ENCODE results near the gene ZNF124. TPM values are rescaled to one million over a fixed set of nuclear protein-coding genes. Genes with fewer than 3 reads are reported as not detected.
A peak's percentile ranks its signal among the peaks of the same experiment; 100 is the strongest.
"Not testable (repeated sequence)": the region's sequence is repeated elsewhere in the genome, so short reads cannot be mapped to it uniquely, and the experiment has no call there.

ZNF124 gene
- total and polyA plus RNA-seq, 4 donors: 2.1 to 55.1 (median 10.9) TPM

GRCh38 chr1:247146671-247147070 is 25.1 kb downstream of the ZNF124 start:
- no peaks in the 10 kb centered on the region for H3K4me1 ChIP-seq (ENCODE audit: control insufficient read depth in 5 of 5, insufficient read depth in 5 of 5, low read length in 5 of 5)
- TF ChIP-seq CTCF (IDR thresholded peaks at IDR 0.05; ENCODE audit: control extremely low read depth, extremely low read depth): no peak
- H3K4me3 ChIP-seq: no peak overlapping the region
- peaks cover 2 to 34% (median 21%) of the 10 kb centered on the region in 4 donors for H3K9me3 ChIP-seq (ENCODE audit: control insufficient read depth in 4 of 4, insufficient read depth in 3 of 4, low read length in 3 of 4)
- no peak overlapping the region for H3K27ac ChIP-seq (ENCODE audit: low read depth in 1 of 2, low read length in 1 of 2)
- WGBS, 2 donors: 95 to 96% methylated on average over 3 of the region's 3 CpGs
- H3K27me3 ChIP-seq (ENCODE audit: control insufficient read depth in 3 of 3, insufficient read depth in 3 of 3, low read length in 2 of 3): no peaks in the 10 kb centered on the region
- ATAC-seq (ENCODE audit: insufficient read depth, low FRiP score): no peak
- DNase-seq: no peak
- H3K36me3 ChIP-seq (ENCODE audit: control insufficient read depth in 4 of 4, insufficient read depth in 4 of 4, low read length in 4 of 4): peaks cover 0 to 15% (median 10%) of the 10 kb centered on the region in 4 donors
- no peak overlapping the region for H3K9ac ChIP-seq (ENCODE audit: insufficient read depth in 1 of 2, low read length in 2 of 2)

- H3K27ac ChIP-seq (ENCODE audit: low read depth in 1 of 2, low read length in 1 of 2): no peak overlapping the region
- no peak overlapping the region for H3K4me3 ChIP-seq
- H3K9ac ChIP-seq (ENCODE audit: insufficient read depth in 1 of 2, low read length in 2 of 2): no peak overlapping the region
- H3K4me1 ChIP-seq (ENCODE audit: control insufficient read depth in 5 of 5, insufficient read depth in 5 of 5, low read length in 5 of 5): no peaks in the 10 kb centered on the region
- H3K27me3 ChIP-seq (ENCODE audit: control insufficient read depth in 3 of 3, insufficient read depth in 3 of 3, low read length in 2 of 3): no peaks in the 10 kb centered on the region
- no peak for TF ChIP-seq CTCF (IDR thresholded peaks at IDR 0.05; ENCODE audit: control extremely low read depth, extremely low read depth)
- WGBS, 2 donors: 96 to 99% methylated on average over 6 of the region's 6 CpGs
- H3K9me3 ChIP-seq (ENCODE audit: control insufficient read depth in 4 of 4, insufficient read depth in 3 of 4, low read length in 3 of 4): peaks cover 2 to 47% (median 28%) of the 10 kb centered on the region in 4 donors
- DNase-seq (no peak), ATAC-seq (ENCODE audit: insufficient read depth, low FRiP score) (no peak)
- peaks cover 0 to 17% (median 10%) of the 10 kb centered on the region in 4 donors for H3K36me3 ChIP-seq (ENCODE audit: control insufficient read depth in 4 of 4, insufficient read depth in 4 of 4, low read length in 4 of 4)
Measured at GRCh38 chr1:247145279-247145678, 26.5 kb downstream of the ZNF124 start.

DNA sequence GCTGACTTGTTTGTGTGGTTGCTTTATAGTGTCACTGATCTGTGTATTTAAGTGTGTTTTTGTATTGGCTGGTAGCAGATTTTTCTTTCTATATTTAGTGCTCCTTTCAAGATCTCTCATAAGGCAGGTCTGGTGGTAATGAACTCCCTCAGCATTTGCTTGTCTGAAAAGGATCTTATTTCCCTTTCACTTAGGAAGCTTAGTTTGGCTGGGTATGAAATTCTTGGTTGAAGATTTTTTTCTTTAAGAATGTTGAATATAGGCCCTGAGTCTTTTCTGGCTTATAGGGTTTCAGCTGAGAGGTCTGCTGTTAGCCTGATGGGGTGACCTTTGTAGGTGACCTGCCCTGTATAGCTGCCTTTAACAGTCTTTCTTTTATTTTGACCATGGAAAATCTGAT is 32.3 kb downstream of the ZNF124 start:
- H3K4me3 ChIP-seq; DNase-seq; H3K36me3 ChIP-seq (ENCODE audit: control insufficient read depth in 4 of 4, insufficient read depth in 4 of 4, low read length in 4 of 4); H3K4me1 ChIP-seq (ENCODE audit: control insufficient read depth in 5 of 5, insufficient read depth in 5 of 5, low read length in 5 of 5); H3K27ac ChIP-seq (ENCODE audit: low read depth in 1 of 2, low read length in 1 of 2); H3K9ac ChIP-seq (ENCODE audit: insufficient read depth in 1 of 2, low read length in 2 of 2); ATAC-seq (ENCODE audit: insufficient read depth, low FRiP score); H3K27me3 ChIP-seq (ENCODE audit: control insufficient read depth in 3 of 3, insufficient read depth in 3 of 3, low read length in 2 of 3): not testable (repeated sequence)
- H3K9me3 ChIP-seq (ENCODE audit: control insufficient read depth in 4 of 4, insufficient read depth in 3 of 4, low read length in 3 of 4): peaks cover 0 to 43% (median 26%) of the 10 kb centered on the region in 4 donors

DNA sequence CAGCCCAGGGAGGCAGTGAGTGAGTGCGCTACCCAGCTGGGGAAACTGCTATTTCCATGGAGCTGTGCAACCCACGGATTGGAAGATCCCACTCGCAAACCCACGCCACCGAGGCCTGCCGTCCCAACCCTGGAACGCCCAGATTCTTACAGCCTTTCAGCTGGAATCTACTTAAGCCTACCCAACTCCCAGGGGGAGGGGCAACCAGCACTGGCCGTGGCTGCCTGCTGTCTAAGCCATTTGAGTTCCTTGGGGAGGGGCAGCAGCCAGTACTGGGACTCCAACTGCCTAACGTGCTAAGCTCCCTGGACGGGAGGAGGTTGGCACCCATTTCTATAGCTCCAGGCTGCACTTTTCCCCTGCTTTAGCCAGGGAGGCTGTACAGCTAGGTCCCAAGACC is 40.6 kb downstream of the ZNF124 start:
- Histone ChIP-seq H3K4me1 (ENCODE audit: control insufficient read depth in 5 of 5, insufficient read depth in 5 of 5, low read length in 5 of 5) (no peaks in the 10 kb centered on the region), H3K27me3 (ENCODE audit: control insufficient read depth in 3 of 3, insufficient read depth in 3 of 3, low read length in 2 of 3) (no peaks in the 10 kb centered on the region), H3K27ac (ENCODE audit: low read depth in 1 of 2, low read length in 1 of 2) (no peak overlapping the region), H3K4me3 (no peak overlapping the region), H3K36me3 (ENCODE audit: control insufficient read depth in 4 of 4, insufficient read depth in 4 of 4, low read length in 4 of 4) (peaks cover 0 to 11% (median 4%) of the 10 kb centered on the region in 4 donors), H3K9me3 (ENCODE audit: control insufficient read depth in 4 of 4, insufficient read depth in 3 of 4, low read length in 3 of 4) (peaks cover 0 to 24% (median 17%) of the 10 kb centered on the region in 4 donors), H3K9ac (ENCODE audit: insufficient read depth in 1 of 2, low read length in 2 of 2) (no peak overlapping the region)
- ATAC-seq (ENCODE audit: insufficient read depth, low FRiP score) (no peak), DNase-seq (no peak)
- TF ChIP-seq CTCF (IDR thresholded peaks at IDR 0.05; ENCODE audit: control extremely low read depth, extremely low read depth): no peak
- 95 to 97% methylated on average over 10 of the region's 10 CpGs for WGBS, 2 donors

DNA sequence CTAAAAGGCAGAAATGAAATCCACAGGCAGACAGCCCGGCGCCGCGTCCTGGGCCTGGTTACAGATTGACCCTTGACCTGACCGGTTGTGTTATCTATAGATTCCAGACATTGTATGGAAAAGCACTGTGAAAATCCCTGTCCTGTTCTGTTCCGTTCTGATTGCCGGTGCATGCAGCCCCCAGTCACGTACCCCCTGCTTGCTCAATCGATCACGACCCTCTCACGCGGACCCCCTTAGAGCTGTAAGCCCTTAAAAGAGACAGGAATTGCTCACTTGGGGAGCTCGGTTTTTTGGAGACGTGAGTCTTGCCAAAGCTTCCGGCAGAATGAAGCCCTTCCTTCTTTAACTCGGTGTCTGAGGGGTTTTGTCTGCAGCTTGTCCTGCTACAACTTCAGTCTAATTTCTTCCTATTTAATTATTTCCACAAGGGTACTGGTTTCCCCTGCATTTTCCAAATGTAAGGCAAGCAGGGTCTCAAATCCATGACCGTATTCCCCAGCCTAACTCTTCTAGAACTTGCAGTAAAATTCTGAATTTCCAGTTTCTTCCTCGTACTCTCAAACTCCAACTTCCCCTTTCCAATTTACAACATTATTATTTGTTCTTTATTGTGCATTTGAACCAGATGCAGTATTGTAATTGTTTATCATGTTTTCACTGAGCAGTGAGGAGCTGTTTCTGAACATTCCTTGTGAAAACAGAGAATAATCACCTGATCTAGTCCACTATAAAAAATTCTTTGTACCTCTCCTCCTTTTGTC is 44.1 kb downstream of the ZNF124 start:
- H3K36me3 ChIP-seq (ENCODE audit: control insufficient read depth in 4 of 4, insufficient read depth in 4 of 4, low read length in 4 of 4): peaks cover 0 to 11% (median 4%) of the 10 kb centered on the region in 4 donors
- not testable (repeated sequence) for H3K4me3 ChIP-seq; H3K27me3 ChIP-seq (ENCODE audit: control insufficient read depth in 3 of 3, insufficient read depth in 3 of 3, low read length in 2 of 3); H3K27ac ChIP-seq (ENCODE audit: low read depth in 1 of 2, low read length in 1 of 2); ATAC-seq (ENCODE audit: insufficient read depth, low FRiP score); H3K9ac ChIP-seq (ENCODE audit: insufficient read depth in 1 of 2, low read length in 2 of 2); H3K4me1 ChIP-seq (ENCODE audit: control insufficient read depth in 5 of 5, insufficient read depth in 5 of 5, low read length in 5 of 5)
- WGBS, 2 donors: 40 to 51% methylated on average over 11 to 13 of the region's 18 CpGs
- peak in 1 of 3 donors; percentile 7 for DNase-seq
- peaks cover 0 to 16% (median 6%) of the 10 kb centered on the region in 4 donors for H3K9me3 ChIP-seq (ENCODE audit: control insufficient read depth in 4 of 4, insufficient read depth in 3 of 4, low read length in 3 of 4)

DNA sequence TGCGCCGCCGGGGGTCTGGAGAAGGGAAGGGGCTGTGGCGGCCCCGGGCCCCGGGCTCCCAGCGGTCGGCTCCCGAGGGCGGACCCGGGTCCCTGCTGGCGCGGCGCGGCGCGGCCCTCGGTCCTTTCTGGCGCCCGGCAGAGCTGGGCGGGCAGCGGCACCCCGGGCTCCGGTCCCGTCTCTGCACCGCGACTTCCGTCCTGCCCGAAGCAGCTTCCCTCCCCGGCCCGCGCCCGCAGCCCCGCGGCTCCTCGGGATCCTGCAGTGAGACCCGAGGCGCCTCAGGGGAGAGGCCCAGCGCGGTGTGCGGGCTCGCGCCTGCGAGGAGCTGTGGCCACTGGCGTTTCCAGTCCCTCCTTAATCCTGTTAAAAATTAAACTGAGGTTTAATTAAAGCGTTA is 45.2 kb downstream of the ZNF124 start:
- not testable (repeated sequence) for H3K9me3 ChIP-seq (ENCODE audit: control insufficient read depth in 4 of 4, insufficient read depth in 3 of 4, low read length in 3 of 4); H3K27ac ChIP-seq (ENCODE audit: low read depth in 1 of 2, low read length in 1 of 2); H3K4me1 ChIP-seq (ENCODE audit: control insufficient read depth in 5 of 5, insufficient read depth in 5 of 5, low read length in 5 of 5); DNase-seq; H3K9ac ChIP-seq (ENCODE audit: insufficient read depth in 1 of 2, low read length in 2 of 2); H3K4me3 ChIP-seq; H3K36me3 ChIP-seq (ENCODE audit: control insufficient read depth in 4 of 4, insufficient read depth in 4 of 4, low read length in 4 of 4); H3K27me3 ChIP-seq (ENCODE audit: control insufficient read depth in 3 of 3, insufficient read depth in 3 of 3, low read length in 2 of 3)
- peak; percentile 74 for ATAC-seq (ENCODE audit: insufficient read depth, low FRiP score)
- WGBS, 2 donors: no CpG with 5 or more reads among the region's 46 CpGs

All from lung (tissue), 12 donors.